ENCODE results near the gene MYBPC2. TPM values are rescaled to one million over a fixed set of nuclear protein-coding genes. Genes with fewer than 3 reads are reported as not detected.

The MYBPC2 gene
- total RNA-seq, 1 experiment from 2014 or later, result not detected

- Histone ChIP-seq H3K27me3 (replicated peaks; ENCODE audit: insufficient read depth, low read depth, low read length, poor library complexity) (no peaks in the 10 kb centered on the region), H3K4me3 (ENCODE audit: low read depth, low read length, poor library complexity, severe bottlenecking) (no peak overlapping the region), H3K4me1 (ENCODE audit: insufficient read depth, low read length, poor library complexity, severe bottlenecking) (no peaks in the 10 kb centered on the region), H3K36me3 (ENCODE audit: insufficient read depth, low read length, poor library complexity, severe bottlenecking) (no peaks in the 10 kb centered on the region), H3K9me3 (ENCODE audit: low read depth, low read length, poor library complexity, severe bottlenecking) (no peaks in the 10 kb centered on the region), H3K27ac (ENCODE audit: low read depth, low read length, poor library complexity, severe bottlenecking) (no peak overlapping the region)
- CTCF ChIA-PET, result no interaction called here
- intact Hi-C loops (cut with micrococcal nuclease; ENCODE audit: unreplicated experiment), result no loop called here
- no peak for DNase-seq (ENCODE audit: low spot score)
- POLR2A ChIA-PET (ENCODE audit: low non-redundant PET), result no interaction called here
- BruUV-seq (replicated peaks), result no TSS peak
- TF ChIP-seq EZH2 (IDR thresholded peaks at IDR 0.05; ENCODE audit: borderline replicate concordance, low read depth, low read length, poor library complexity, severe bottlenecking) (no peak), CTCF (conservative IDR thresholded peaks at IDR 0.05; ENCODE audit: low read depth, low read length) (no peak)
Observed at GRCh38 chr19:50419022-50419579, 13.6 kb upstream of the MYBPC2 start.

- no peaks in the 10 kb centered on the region for H3K27me3 ChIP-seq (replicated peaks; ENCODE audit: insufficient read depth, low read depth, low read length, poor library complexity)
- BruUV-seq (replicated peaks), result no TSS peak
- intact Hi-C loops (cut with micrococcal nuclease; ENCODE audit: unreplicated experiment), result no loop called here
- H3K4me1 ChIP-seq (ENCODE audit: insufficient read depth, low read length, poor library complexity, severe bottlenecking), result no peaks in the 10 kb centered on the region
- no peak overlapping the region for H3K27ac ChIP-seq (ENCODE audit: low read depth, low read length, poor library complexity, severe bottlenecking)
- TF ChIP-seq CTCF (conservative IDR thresholded peaks at IDR 0.05; ENCODE audit: low read depth, low read length) (no peak), EZH2 (IDR thresholded peaks at IDR 0.05; ENCODE audit: borderline replicate concordance, low read depth, low read length, poor library complexity, severe bottlenecking) (no peak)
- H3K4me3 ChIP-seq (ENCODE audit: low read depth, low read length, poor library complexity, severe bottlenecking), result no peak overlapping the region
- H3K9me3 ChIP-seq (ENCODE audit: low read depth, low read length, poor library complexity, severe bottlenecking), result no peaks in the 10 kb centered on the region
- H3K36me3 ChIP-seq (ENCODE audit: insufficient read depth, low read length, poor library complexity, severe bottlenecking), result no peaks in the 10 kb centered on the region
- POLR2A ChIA-PET (ENCODE audit: low non-redundant PET), result no interaction called here
- CTCF ChIA-PET, result no interaction called here
- no peak for DNase-seq (ENCODE audit: low spot score)
Observed at GRCh38 chr19:50419580-50420035, 13.1 kb upstream of the MYBPC2 start.

- H3K27me3 ChIP-seq (replicated peaks; ENCODE audit: insufficient read depth, low read depth, low read length, poor library complexity), result no peaks in the 10 kb centered on the region
Observed at GRCh38 chr19:50420127-50420526, 12.6 kb upstream of the MYBPC2 start.

More at GRCh38 chr19:50420127-50420526, 12.6 kb upstream of the MYBPC2 start:
- ChIA-PET POLR2A (ENCODE audit: low non-redundant PET) (no interaction called here), CTCF (no interaction called here)
- Histone ChIP-seq H3K27ac (ENCODE audit: low read depth, low read length, poor library complexity, severe bottlenecking) (no peak overlapping the region), H3K36me3 (ENCODE audit: insufficient read depth, low read length, poor library complexity, severe bottlenecking) (no peaks in the 10 kb centered on the region), H3K4me3 (ENCODE audit: low read depth, low read length, poor library complexity, severe bottlenecking) (no peak overlapping the region), H3K4me1 (ENCODE audit: insufficient read depth, low read length, poor library complexity, severe bottlenecking) (no peaks in the 10 kb centered on the region), H3K9me3 (ENCODE audit: low read depth, low read length, poor library complexity, severe bottlenecking) (no peaks in the 10 kb centered on the region)
- no peak for DNase-seq (ENCODE audit: low spot score)
- TF ChIP-seq EZH2 (IDR thresholded peaks at IDR 0.05; ENCODE audit: borderline replicate concordance, low read depth, low read length, poor library complexity, severe bottlenecking) (no peak), CTCF (conservative IDR thresholded peaks at IDR 0.05; ENCODE audit: low read depth, low read length) (no peak)
- intact Hi-C loops (cut with micrococcal nuclease; ENCODE audit: unreplicated experiment), result no loop called here
- no TSS peak for BruUV-seq (replicated peaks)

Measured in A673 (cell line).